ENCODE data around the gene PPP2R5C. TPM values are rescaled to one million over a fixed set of nuclear protein-coding genes. Genes with fewer than 3 reads are reported as not detected.

Gene PPP2R5C
- polyA plus RNA-seq, 1 donor: 59.1 TPM

DNA sequence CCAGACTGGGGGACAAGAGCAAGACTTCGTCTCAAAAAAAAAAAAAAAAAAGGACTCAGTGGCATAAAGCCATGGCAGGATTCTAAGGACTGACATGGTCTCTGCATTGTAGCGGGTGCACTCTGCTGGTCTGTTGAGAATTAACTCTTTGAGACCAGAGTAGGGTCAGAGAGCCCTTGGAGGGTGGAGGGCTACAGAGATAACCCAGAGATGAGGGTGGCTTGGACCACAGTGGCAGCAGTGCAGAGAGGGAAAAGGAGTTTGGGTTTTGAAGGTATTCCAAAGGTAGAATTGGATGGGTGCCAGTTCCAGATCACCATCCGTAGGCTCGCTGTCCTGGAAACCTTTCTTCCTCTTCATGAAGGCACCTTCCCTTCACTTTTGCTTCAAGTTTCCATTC is 188.6 kb downstream of the PPP2R5C start:
- no peak for DNase-seq (ENCODE audit: low read depth)

DNA sequence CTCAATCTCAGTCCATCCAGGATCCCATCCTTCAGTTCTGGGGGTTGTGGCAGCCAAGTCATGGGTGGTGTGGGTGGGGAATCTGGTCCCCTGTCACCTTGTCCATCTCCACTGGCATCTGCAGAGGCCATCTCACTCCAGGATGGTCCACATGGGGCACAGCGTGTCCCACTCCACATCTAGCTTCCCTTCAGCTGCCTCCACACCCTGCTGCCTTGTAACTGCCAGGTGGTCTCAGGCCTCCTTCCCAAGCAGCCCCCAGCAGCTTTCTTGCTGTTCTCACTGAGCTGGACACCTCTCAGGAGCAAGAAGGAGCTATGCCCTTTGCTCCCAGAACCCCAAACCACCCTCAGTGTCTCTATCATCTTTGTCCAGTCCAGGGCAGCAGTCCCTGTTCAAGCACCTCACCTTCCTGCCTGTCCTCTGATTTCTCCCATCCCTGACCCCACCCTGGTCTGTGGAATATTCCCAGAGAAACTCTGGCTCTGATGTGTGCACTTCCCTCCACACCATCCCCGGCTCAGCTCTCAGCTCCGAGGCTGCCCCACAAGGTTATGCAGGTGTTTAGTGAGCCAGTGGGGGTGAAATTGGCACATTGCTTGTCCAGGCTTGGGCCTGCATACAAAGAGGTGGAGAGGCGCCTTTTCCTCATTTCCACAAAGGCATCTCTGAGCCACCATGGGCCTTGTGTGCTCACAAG is 189.2 kb downstream of the PPP2R5C start:
- no peak for DNase-seq (ENCODE audit: low read depth)

- DNase-seq (ENCODE audit: low read depth): no peak
Observed at GRCh38 chr14:101953151-101953550, 191.6 kb downstream of the PPP2R5C start.

- no peak for DNase-seq (ENCODE audit: low read depth)
Observed at GRCh38 chr14:101954501-101954900, 193.0 kb downstream of the PPP2R5C start.

- no peak for DNase-seq (ENCODE audit: low read depth)
Observed at GRCh38 chr14:101955695-101956161, 194.2 kb downstream of the PPP2R5C start.

DNA sequence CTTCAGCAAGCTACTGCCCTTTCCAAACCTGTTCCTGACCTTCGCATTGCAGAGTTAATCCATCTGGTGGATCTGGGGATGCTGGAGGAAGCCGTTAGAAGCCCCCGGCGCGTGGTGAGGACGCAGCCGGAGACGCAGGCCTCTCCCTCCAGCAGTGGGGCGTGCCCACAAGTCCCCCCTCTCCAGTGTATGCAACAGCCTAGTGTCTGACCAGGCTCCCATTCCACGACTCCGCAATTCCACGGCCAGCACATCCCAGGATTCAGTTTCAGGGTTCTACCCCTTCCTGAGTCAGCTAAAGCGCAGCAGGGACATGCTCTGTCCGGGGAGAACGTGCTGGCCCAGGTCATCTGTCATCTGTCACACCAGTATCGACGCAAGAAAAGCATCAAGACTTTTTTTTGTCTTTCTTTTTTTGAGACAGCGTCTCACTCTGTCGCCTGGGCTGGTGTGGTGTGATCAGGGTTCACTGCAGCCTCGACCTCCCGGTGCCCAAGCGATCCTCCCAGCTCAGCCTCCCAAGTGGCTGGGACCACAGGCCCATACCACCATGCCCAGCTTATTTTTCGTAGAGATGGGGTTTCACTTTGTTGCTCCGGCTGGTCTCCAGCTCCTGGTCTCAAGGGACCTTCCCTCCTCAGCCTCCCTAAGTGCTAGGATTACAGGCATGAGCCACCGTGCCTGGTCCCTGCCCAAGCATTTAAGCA is 194.8 kb downstream of the PPP2R5C start:
- no peak for DNase-seq (ENCODE audit: low read depth)

GRCh38 chr14:101957406-101958234 is 196.1 kb downstream of the PPP2R5C start:
- DNase-seq (ENCODE audit: low read depth): no peak

GRCh38 chr14:101958418-101959180 is 197.1 kb downstream of the PPP2R5C start:
- DNase-seq (ENCODE audit: low read depth): no peak

DNA sequence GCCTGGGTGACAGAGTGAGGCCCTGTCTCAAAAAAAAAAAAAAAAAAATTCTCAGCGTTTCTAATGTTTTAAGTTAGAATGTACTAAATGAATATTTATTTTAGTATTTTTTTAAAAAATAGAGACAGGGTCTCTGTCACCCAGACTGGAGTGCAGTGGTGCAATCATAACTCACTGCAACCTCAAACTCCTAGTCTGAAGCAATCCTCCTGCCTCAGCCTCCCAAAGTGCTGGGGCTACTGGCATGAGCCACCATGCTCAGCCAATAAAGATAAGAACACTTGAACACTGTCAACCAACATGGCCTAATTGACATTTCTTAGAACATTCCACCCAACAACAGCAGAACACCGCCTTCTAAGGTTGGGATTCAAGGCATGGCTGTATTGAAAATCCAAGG is 197.8 kb downstream of the PPP2R5C start:
- DNase-seq (ENCODE audit: low read depth): no peak

DNA sequence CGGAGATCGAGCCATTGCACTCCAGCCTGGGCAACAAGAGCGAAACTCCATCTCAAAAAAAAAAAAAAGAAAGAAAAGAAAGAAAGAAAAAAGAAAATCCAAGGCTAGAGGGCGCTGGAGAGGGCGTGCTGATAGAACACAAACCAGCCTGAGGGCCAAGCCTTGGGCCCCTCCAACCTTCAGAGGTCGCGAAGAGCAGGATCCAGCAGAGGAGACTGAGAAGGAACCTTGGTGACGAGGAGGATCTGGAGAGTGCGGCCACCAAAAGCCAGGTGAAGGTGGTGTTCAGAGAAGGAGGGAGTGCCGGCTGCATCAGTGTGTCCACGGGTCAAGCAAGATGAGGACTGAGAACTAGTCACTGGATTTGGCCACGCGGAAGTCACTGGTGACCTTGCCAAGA is 198.7 kb downstream of the PPP2R5C start:
- DNase-seq (ENCODE audit: low read depth): no peak

DNA sequence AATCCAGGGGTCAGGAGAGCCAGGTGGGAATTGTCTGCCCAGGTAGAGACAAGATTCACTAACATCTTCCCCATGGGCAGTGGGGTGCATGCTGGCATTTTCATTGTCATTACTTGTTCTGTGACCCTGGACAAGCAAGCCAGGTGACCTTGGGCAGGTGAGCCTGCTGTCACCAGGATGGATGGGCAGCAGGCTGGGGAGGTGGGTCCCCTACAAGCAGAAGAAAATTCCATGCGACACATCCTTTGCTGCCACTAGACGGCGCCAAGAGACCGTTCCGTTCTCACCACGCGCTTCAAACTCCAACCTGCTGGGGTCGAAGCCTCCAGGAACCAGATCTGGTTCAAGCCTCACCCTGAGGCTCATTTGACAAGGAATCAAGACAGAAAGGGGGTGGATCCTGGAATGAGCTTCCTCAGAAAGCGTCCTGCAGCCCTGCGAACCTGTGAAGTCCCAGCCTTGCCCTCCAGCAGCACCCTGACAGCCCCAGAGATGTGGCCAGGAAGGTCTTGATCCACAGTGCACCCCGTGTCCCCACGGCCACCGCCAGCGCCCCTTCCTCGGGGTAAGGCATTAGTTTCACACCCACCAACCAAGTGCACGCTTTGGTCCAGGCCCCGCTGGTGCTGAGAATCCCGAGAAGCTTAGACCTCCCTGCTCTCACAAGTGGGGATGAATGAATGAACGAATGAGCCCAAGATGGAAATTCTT is 199.7 kb downstream of the PPP2R5C start:
- no peak for DNase-seq (ENCODE audit: low read depth)

GRCh38 chr14:101961746-101962502 is 200.4 kb downstream of the PPP2R5C start:
- DNase-seq (ENCODE audit: low read depth): no peak

DNA sequence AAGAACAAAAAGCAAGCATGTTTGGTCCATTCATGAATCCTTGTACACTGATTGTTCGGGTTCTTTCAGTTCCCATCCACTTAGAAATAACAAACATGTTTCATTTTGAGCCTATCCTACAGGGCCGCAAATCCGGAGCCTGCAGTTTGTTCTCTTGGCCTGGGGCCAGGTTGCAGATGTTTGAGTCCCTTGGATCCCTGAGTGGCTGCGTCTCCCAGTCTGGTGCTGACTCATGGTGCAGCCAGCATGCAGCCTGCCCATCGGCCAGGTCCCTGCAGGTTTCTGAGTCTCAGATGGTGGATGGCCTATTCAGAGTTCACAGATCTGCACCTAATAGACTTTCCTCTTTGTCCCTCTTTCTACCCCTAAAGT is 201.0 kb downstream of the PPP2R5C start:
- no peak for DNase-seq (ENCODE audit: low read depth)

GRCh38 chr14:101963052-101963451 is 201.5 kb downstream of the PPP2R5C start:
- no peak for DNase-seq (ENCODE audit: low read depth)

GRCh38 chr14:101963656-101964296 is 202.3 kb downstream of the PPP2R5C start:
- DNase-seq (ENCODE audit: low read depth): no peak

GRCh38 chr14:101964297-101965180 is 203.0 kb downstream of the PPP2R5C start, which contains the start of gene DYNC1H1:
TSS of gene DYNC1H1 (plus strand) at chr14:101964573. CDS start at chr14:101964692, 119 bp downstream.
- peak; percentile 79 for DNase-seq (ENCODE audit: low read depth)

DNA sequence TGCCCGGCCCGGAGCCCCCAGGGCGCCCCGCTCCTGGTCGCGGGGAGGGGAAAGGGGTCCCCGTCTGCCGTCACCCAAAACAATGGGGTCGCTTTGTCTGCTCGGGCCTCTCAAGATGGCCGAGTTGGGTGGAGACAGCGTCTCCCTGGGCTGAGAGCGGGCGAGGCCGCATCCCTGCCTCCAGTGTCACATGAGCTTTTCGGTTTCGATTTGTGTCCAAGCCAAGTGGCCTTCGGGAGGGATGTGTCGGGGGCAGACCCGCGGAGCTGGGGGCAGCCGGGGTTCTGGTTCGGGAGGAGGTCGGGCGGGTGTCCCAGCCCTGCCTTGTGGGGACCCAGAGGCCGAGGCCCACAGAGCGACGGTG is 203.7 kb downstream of the PPP2R5C start:
- no peak for DNase-seq (ENCODE audit: low read depth)
